Epithelial cell of umbilical artery (primary cell): ENCODE results near the gene TNNT2. TPM values are rescaled to one million over a fixed set of nuclear protein-coding genes. Genes with fewer than 3 reads are reported as not detected.

Experiments
- total RNA-seq: library from RNA; depleted of rRNA; stranded (reverse); fragments of >200 nt; gene quantifications from 2 replicates; pipeline ENCODE4 v1.2.3, GENCODE V29; 2014

Gene TNNT2
- total RNA-seq: not detected in 2 replicates

GRCh38 chr1:201377611-201378092 is at the start of gene TNNT2:
Gene TNNT2, minus strand, starts transcription at chr1:201377680. Its CDS starts 4,426 bp downstream, at chr1:201373254.

GRCh38 chr1:201399018-201399351 is 21.5 kb upstream of the TNNT2 start, which contains the start of gene LAD1:
Gene LAD1, minus strand, starts transcription at chr1:201399324. Its CDS starts 18 bp downstream, at chr1:201399306.

Other genes starting within 250 kb of the TNNT2 start
- 66.9 and 75.5 TPM in 2 replicates for gene TMEM9, start 223.2 kb downstream of the TNNT2 start, total RNA-seq
- under 0.01 and 0.15 TPM in 2 replicates for gene IGFN1, start 186.9 kb downstream of the TNNT2 start, total RNA-seq
- gene PKP1, start 94.2 kb downstream of the TNNT2 start, total RNA-seq: under 0.01 TPM in 1 of 2 replicates, not detected in the other
- gene LAD1, start 21.6 kb upstream of the TNNT2 start, total RNA-seq: not detected in 2 replicates
- gene TNNI1, start 44.0 kb upstream of the TNNT2 start, total RNA-seq: not detected in 2 replicates
- 31.9 and 38.0 TPM in 2 replicates for gene PHLDA3, start 91.5 kb upstream of the TNNT2 start, total RNA-seq
- gene CSRP1, start 129.4 kb upstream of the TNNT2 start, total RNA-seq: 688 and 952 TPM in 2 replicates
- gene NAV1, start 161.4 kb upstream of the TNNT2 start, total RNA-seq: 12.6 and 14.9 TPM in 2 replicates